GM21576 (cell line): Measurements from ENCODE around the gene HDAC11.
"Not testable (repeated sequence)": the region's sequence is repeated elsewhere in the genome, so short reads cannot be mapped to it uniquely, and the experiment has no call there.

Experiments
- ATAC-seq: cut with Tn5 transposase; IDR thresholded peaks from one replicate; pipeline ENCODE4 v1.9.1; 2021; ENCODE audit warnings: mild to moderate bottlenecking, moderate library complexity; ENCODE audit not compliant: unreplicated experiment

Gene HDAC11

DNA sequence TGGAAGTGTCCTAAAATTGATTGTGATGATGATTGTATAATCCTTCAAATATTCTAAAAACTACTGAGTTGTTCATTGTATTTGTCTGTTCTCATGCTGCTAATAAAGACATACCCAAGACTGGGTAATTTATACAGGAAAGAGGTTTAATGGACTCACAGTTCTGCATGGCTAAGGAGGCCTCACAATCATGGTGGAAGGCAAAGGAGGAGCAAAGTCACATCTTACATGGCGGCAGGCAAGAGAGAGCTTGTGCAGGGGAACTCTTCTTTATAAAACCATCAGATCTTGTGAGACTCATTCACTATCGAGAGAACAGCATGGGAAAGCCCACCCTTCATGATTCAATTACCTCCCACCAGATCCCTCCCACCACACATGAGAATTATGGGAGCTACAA lies 41.6 kb downstream of the HDAC11 start:
- not testable (repeated sequence) for ATAC-seq

DNA sequence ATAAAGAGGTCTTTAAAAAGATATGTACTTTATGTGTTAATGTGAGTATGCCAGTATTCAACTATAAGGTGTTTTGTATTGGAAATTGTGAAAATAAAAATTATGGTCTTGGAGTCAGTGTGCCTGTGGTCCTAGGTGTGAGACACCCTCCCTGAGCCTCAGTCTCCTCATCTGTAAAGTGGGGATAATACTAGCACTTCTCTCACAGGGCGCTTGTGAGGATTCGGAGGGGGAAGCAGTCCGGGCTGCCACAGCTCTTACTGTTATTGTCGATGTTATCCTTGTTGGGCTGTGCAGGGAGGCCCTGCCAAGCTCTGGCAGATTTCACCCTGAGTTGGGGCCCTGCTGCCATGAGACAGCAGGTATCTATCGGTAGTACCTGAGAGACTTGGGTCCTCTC lies 42.1 kb downstream of the HDAC11 start:
- ATAC-seq, result no peak

DNA sequence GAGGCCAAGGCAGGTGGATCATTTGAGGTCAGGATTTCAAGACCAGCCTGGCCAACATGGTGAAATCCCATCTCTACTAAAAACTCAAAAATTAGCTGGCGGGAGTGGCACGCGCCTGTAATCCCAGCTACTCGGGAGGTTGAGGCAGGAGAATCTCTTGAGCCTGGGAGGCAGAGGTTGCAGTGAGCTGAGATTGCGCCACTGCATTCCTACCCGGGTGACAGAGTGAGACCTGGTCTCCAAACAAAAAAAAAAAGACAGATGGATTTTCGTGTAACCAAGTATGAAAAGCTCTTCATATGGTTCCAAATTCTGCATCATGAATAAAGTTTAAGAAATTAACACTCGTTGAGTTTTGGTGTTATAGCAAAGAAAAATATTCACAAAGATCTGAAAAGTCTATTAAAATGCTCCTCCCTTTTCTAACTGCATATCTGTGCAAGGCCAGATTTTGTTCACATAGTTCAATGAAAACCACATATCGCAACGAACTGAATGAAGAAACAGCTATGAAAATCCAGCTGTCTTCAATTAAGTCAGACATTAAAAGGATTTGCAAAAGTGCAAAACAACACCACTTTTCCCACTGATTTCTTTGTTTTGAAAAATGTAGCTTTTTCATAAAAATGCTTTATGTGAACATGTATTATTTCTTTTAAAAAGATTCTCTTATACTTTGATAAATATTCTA lies 45.0 kb downstream of the HDAC11 start:
- ATAC-seq, result no peak

DNA sequence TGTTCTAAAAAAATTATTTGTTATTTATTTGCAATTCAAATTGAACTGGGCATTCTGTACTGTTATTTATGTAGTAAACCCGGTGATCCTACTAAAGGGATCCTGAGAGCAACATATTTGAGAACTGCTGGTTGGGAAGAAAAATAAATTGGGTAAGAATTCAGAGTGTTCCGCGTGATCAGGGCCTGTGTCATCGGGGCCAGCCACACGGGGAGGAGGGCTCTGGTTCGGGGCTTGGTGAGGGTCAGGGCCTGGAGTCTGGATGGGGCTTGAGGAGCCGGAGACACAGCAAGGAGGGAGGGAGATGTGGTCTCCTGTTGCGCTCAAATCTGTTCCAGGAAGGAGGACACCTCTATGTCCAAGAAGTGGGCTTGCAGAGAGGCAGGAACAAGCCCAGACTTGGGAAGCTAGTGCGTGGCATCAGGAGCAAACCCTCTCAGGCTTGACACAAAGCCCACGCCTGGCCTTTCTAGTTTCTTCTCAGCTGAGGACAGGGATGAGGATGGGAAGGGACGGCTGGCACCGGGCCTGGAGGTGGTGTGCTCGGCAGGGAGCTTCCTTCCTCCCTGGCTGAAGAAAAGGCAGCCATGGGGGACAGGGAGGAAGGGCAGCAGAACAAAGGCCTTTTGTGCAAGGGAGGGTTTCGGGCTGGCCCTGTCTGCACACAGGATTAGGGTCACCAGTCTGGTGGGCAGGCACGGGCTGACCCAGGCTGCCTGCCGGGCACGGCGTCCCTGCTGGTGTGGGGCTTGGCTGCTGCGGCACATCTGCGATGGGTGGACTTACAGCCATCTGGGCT lies 45.9 kb downstream of the HDAC11 start:
- no peak for ATAC-seq

DNA sequence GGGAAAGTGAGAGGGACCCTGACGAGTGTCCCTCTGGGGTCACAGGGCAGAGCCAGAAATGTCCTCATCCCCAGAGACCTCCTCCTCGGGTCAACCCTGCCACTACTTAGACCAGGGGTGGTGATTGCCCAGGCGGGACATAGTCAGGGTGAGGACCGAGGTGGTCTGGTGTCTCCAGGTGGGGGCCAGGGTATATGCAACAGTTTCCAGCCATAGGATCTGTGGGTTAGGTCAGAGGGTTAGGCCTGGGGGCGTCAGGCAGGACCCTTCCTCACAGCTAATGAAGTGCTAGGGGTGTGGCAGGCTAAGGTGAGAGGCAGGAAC lies 46.5 kb downstream of the HDAC11 start:
- no peak for ATAC-seq

DNA sequence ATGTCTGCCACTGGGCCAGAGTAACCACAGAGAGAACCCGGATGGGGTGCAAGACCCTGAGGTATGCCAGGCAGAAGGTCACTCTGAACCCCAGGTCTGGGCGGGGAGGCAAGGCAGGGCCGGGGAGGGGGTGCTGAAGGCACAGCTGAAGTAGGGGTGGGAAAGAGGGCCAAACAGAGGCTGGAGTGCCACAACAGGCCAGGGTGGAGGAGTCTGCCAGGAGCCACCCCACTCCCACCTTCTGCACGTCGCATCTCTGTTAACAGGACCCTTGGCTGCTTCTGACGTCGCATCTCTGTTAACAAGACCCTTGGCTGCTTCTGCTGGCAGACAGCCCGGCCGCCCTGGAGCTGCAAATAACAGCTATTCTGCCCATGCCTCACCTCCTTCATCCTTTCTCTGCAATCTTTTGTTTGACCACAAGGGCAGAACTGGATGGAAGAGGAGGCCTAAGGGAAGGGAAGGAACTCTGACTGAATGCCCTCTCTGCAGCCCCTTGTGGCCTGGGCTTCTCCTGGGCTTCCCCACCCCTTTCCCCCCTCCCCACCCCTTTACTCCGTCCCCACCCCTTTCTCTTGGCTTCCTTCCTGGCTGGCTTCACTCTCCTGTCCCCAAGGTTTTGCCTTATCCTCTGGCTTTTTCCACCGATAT lies 48.2 kb downstream of the HDAC11 start:
- no peak for ATAC-seq

DNA sequence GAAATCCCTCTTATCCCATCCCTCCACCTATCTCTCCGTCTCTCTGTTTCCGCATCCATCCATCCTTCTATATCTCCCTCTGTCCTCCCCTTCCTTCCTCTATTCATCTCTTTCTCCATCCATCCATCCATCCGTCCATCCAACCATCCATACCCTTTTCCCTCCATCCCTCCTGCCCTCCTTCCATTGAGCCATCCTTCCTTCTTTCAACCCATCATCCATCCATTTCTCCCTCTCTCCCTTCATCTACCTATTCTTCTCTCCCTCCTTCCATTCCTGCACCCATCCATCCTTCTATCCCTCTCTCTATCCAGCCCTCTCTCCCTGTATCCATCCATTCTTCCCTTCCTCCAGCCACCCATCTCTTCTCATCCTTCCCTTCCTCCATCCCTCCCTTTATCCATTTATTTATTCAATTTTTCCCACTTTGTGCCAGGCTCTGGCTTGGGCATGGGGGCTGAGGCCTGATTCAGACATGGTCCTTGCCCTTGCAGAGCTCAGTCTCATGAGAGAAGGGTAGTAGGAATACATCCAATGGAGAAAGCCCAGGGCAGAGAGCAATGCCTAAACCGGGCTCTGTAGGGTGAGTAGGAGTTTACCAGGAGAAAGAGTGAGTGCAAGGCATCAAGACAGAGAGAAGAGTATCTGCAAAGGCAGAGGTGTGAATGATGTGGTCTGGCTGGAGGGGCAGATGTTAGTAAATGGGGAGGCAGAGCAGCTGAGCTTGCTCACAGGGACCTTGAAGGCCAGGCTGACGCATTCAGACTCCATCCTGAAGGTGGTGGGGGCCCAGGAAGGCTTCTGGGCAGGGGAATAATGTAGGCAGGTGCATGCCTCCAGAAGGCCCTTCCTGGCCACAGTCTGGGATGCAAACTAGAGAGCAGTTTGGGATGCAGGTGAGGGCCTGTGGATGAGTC lies 49.3 kb downstream of the HDAC11 start:
- no peak for ATAC-seq

DNA sequence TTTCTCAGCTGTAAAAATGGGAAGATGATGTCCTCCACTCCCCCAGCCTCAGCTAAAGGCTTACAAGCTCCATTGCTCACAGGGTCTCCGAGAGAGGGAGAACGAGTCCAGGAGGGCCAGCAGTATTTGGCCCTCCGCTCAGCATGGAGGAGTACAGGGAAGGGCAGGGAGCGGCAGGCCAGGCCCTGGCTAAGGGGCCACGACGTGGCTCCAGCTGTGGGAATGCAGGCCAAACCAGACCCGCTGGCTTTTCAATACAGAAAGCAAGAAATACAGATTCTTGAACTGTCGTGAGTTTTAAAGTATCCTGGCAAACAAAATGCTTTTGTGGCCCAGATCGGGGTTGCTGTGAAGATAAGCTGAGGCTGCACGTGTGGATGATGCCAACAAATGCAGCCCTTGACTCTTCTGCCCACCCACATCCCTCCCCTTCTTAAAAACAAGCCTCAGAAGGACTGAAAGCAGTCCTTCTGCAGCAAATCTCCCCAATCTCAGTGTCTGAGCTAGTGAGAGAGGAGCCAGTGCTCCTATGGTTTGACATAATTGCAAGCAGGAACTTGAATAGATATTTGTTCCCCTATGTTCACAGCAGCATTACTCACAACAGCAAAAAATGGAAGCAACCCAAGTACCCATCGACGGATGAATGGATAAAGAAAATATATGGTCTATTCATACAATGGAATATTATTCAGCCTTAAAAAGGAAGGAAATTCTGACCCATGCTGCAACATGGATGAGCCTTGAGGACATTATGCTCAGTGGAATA lies 50.3 kb downstream of the HDAC11 start:
- ATAC-seq, result no peak

DNA sequence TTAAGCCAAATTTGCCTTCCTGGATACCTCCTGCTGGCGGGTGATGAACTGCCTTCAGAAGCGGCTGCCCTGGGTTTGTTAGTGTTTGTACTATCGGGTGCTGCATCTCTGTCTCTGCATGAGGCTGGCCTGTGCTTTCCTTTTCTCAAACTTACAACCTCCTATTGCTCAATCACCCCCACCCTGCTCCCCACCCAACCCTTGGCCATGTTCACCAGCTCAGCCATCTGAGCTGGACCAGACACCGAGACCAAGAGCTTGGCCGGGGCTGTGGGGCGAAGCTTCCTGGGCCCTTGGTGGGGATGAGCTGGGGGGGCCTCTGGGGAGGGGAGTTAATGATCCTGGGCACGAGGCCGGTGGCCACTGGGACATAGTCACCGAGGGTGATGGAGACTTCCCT lies 52.0 kb downstream of the HDAC11 start:
- ATAC-seq, result no peak

DNA sequence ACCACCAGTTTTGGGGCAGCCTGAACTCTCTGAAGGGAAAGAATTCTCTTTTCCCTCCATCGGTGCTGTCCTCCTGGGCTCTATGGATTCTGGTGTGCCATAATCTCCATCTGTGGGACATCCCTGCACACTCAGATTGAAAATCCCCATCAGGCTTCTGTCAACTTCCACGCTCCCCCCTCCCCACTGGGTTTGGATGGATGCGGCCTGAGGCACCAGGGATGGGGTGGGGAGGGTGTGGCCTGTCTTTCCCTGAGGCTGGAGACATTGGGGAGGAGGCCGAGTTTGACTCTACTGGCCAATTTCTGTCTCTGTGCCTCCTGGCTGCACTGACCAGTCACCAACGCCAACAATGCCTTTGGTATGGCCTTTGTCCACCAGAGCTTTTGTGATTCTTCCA lies 52.5 kb downstream of the HDAC11 start:
- no peak for ATAC-seq

DNA sequence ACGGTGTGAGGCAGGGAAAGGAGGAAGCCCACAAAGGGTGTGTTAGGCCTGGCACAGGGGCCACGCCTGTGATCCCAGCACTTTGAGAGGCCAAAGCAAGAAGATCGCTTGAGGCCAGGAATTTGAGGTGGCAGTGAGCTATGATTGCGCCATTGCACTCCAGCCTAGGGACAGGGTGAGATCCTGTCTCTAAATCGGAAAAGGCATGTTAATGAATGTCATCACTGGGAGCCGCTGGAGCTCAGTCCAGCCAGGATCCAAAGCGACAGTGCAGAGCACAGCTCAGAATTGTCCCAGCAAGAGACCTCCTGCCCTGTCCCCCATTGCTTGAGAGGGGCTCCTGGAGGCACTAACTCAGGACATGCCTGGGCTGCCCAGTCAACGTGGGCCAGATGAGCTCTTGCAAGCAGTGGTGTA lies 53.8 kb downstream of the HDAC11 start:
- no peak for ATAC-seq

DNA sequence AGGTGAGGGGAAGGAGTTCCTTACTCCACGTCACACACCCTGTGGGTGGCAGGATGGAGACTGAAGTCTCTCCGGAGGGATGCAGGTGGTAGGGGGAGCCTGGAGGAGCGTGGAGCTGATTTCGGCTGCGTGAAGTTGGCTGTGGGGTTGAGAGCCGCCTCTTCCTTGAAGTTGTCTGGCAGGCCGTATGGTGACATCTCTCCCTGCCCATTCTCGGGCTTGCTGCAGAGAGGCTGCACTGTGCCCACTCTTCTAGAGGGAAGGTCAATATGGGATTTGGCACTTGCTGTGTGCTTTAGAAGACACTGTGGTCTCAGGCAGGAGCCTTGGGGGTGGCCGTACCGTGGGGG lies 55.4 kb downstream of the HDAC11 start:
- ATAC-seq, result no peak

DNA sequence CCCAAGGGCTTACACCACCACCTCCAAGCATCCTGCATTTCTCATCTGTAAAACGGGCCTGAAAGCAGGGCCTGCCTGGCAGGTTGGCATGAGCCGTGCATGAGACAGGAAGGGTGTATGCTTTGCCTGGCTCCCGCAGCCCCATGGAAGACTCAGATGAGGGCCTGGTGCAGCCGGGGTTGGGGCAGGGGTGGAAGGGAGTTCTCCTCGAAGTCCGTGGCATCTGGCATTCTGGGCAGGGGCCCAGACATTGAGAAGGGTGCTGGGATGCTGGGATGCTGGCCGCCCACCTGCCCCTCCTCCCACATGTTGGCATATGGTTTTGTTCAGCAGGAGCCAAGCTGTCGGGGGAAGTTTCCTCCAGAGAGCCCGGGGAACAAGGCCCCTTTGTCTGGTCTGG lies 55.8 kb downstream of the HDAC11 start:
- no peak for ATAC-seq

DNA sequence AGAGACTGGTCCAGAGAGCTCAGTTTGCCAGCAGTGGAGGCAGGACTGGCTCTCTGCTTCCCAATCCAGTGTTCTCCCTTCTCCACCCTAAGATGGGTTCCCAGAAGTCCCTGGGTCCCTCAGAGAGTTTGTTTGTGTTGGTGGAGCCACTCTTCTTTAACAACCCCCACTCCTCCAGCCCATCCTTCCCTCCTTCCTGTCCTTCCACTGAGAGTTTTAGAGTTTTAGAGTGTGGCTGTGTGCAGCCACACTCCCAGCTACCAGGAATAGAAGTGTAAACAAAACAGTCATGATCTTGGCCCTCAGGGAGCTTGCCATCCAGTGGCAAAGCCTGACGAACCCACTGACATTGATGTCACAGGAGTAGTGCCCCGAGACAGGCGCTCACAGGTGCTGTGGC lies 56.3 kb downstream of the HDAC11 start:
- no peak for ATAC-seq

DNA sequence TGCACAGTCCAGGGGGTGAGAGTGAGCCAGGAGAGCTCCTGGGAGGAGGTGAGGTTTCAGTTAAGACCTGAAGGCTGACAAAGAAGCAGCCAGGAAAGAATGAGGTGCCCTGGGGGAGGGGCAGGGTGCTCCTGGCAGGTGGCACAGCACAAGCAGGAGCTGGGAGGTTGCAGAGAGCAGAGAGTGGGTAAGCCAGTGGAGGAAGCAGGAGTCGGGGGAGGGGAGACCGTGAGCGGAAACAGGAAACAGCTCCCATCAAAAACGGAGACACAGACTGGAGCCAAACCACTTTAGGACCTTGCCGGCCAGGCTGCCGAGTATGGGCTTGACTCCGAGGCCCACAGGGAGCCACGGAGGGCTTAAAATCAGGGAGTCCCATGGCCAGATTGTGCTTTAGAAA lies 56.7 kb downstream of the HDAC11 start:
- ATAC-seq, result no peak

DNA sequence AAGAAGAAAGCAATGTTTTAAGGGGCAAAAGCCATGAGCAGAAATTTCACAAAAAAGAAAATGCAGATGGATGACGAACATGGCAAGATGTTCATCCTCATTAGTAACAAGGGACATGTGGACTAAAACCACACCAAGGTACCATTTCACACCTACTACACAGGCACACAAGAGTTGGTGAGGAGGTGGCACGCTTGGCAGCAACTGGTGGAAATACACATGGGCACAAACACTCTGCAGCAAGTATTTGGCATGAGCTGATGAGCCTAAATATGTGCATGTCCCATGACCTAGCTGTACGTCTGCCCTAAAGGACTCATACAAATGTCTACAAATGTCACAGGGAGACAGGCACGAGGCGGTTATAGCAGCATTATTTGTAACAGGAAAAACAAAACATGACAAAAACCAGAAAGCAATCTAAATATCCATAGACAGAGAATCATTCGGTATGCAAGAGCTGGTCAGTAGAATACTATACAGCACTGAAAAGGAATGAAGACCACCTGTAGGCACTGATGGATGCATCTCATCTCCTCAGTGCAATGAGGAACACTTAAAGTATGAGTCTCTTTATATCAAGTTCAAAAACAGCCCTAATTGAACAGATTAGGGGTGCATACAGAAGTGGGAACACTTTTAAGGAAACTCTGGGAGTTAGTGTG lies 57.3 kb downstream of the HDAC11 start:
- no peak for ATAC-seq

DNA sequence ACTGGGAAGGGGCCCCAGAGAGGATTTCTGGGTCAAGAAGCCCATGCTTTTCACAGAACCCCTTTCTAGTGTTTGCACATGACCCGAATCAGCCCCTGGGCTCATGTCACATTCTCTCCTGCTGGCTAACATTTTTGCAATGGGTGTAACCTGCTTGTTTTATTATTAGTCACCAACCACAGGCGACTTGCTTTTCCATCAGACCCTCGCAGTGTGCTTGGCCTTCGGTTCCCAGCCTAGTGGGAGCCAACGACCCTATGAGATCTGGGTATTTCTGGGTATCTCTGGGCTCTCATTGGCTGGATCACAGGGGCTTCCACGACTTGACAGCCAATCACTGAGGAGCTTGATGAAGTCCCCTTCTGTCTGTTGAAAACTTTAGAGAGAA lies 57.8 kb downstream of the HDAC11 start:
- no peak for ATAC-seq

DNA sequence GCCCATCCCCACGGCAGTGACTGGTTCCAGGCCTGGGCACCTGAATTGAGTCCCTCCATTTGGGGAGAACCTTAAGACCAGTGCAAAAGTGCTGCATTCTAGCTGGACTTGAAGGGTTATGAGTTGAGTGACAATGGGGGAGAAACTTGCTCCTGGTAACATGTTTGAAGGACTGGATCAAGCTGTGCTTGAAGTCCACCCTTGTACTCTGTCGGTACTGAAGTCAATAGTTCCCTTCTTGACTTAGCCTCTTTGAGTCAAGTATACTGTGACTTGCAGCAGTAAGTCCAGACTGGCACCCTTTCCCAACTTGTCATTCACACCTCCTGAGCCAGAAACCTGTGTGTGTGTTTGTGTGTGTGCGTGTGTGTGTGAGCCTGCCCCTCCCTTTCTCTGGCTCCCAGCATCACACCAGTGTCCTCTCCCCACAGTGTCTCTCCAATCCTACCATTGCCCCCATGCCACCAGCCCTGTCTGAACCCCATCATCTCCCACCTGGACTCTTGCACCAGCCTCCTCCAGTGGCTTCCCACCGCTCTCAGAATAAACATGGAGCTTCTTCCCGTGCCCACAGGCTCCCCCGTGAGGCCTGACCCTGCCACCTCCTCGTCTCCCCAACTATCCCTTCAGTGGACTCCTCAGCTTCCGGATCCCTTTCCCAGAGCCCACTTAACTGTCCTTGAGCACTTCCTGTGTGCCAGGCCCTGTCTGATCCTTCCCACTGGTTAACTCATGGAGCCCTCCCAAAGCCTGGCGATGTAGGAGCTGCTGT lies 58.6 kb downstream of the HDAC11 start:
- no peak for ATAC-seq

DNA sequence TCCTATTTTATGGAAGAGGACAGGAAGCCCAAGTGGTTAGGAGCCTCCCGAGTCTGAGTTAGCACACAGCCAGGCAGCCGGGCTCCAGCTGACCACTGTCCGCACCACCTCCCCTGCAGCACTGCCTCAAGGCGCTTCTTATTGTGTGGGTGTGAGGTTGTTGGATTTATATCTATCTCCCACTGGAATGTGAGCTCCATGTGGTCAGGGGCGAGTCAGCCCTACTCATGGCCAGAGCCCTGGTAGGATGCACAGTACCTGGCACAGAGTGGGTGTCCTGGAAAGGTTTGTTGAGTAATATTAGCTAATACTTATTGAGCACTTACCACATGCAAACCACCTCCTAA lies 59.2 kb downstream of the HDAC11 start:
- ATAC-seq, result no peak
